IPS-18a (cell line): ENCODE data around the gene SND1.

Source experiments
- H3K27ac ChIP-seq: one replicate; pipeline ENCODE4 v1.5.1; 2013; ENCODE audit warnings: low read length
- H3K27me3 ChIP-seq: one replicate; pipeline ENCODE4 v1.6.1; 2013; ENCODE audit warnings: mild to moderate bottlenecking, low read length; ENCODE audit not compliant: control insufficient read depth, insufficient read depth
- H3K36me3 ChIP-seq: one replicate; pipeline ENCODE4 v1.6.1; 2013; ENCODE audit warnings: low read depth, low read length; ENCODE audit not compliant: control insufficient read depth
- H3K4me1 ChIP-seq: one replicate; pipeline ENCODE4 v1.6.1; 2013; ENCODE audit warnings: low read depth, low read length; ENCODE audit not compliant: control insufficient read depth
- H3K4me3 ChIP-seq: one replicate; pipeline ENCODE4 v1.5.1; 2013; ENCODE audit warnings: low read length
- H3K9ac ChIP-seq: one replicate; pipeline ENCODE4 v1.6.1; 2013; ENCODE audit warnings: mild to moderate bottlenecking, low read length, moderate library complexity
- H3K9me3 ChIP-seq: one replicate; pipeline ENCODE4 v1.6.1; 2013; ENCODE audit warnings: low read depth, low read length; ENCODE audit not compliant: control insufficient read depth

Gene SND1

GRCh38 chr7:127651556-127652332 lies at the start of gene SND1:
Gene SND1 (plus strand): TSS chr7:127652194. CDS start chr7:127652374, 180 bp downstream.
- Histone ChIP-seq H3K4me1 (peaks cover 17% of the 10 kb centered on the region), H3K9ac (peak within 1 kb of the TSS; percentile 86), H3K27ac (peak within 1 kb of the TSS; percentile 86), H3K9me3 (no peaks in the 10 kb centered on the region), H3K4me3 (peak within 1 kb of the TSS; percentile 97), H3K27me3 (no peaks in the 10 kb centered on the region), H3K36me3 (peaks cover 3% of the 10 kb centered on the region)

GRCh38 chr7:127608446-127608845 lies 43.5 kb upstream of the SND1 start:
- Histone ChIP-seq H3K27ac (no peak overlapping the region), H3K4me3 (no peak overlapping the region), H3K9ac (no peak overlapping the region), H3K36me3 (no peaks in the 10 kb centered on the region), H3K27me3 (no peaks in the 10 kb centered on the region), H3K4me1 (no peaks in the 10 kb centered on the region), H3K9me3 (peaks cover 5% of the 10 kb centered on the region)

GRCh38 chr7:127609297-127609696 lies 42.7 kb upstream of the SND1 start:
- Histone ChIP-seq H3K4me1 (no peaks in the 10 kb centered on the region), H3K9me3 (peaks cover 5% of the 10 kb centered on the region), H3K27ac (no peak overlapping the region), H3K9ac (no peak overlapping the region), H3K36me3 (no peaks in the 10 kb centered on the region), H3K4me3 (no peak overlapping the region), H3K27me3 (no peaks in the 10 kb centered on the region)

GRCh38 chr7:127612263-127612662 lies 39.7 kb upstream of the SND1 start:
- Histone ChIP-seq H3K4me1 (no peaks in the 10 kb centered on the region), H3K4me3 (no peak overlapping the region), H3K27me3 (peaks cover 15% of the 10 kb centered on the region), H3K9ac (no peak overlapping the region), H3K27ac (no peak overlapping the region), H3K9me3 (peaks cover 5% of the 10 kb centered on the region), H3K36me3 (no peaks in the 10 kb centered on the region)

GRCh38 chr7:127616724-127617123 lies 35.3 kb upstream of the SND1 start:
- Histone ChIP-seq H3K27me3 (peaks cover 60% of the 10 kb centered on the region), H3K4me1 (no peaks in the 10 kb centered on the region), H3K4me3 (no peak overlapping the region), H3K27ac (no peak overlapping the region), H3K36me3 (no peaks in the 10 kb centered on the region), H3K9ac (no peak overlapping the region), H3K9me3 (no peaks in the 10 kb centered on the region)

GRCh38 chr7:127618042-127618441 lies 34.0 kb upstream of the SND1 start, which contains the start of gene PAX4:
Gene PAX4 (minus strand): TSS chr7:127618142. CDS start chr7:127615928, 2,214 bp downstream.
- no peaks in the 10 kb centered on the region for H3K36me3 ChIP-seq
- H3K9ac ChIP-seq, result no peak within 1 kb of the TSS
- no peak within 1 kb of the TSS for H3K27ac ChIP-seq
- no peak within 1 kb of the TSS for H3K4me3 ChIP-seq
- no peaks in the 10 kb centered on the region for H3K4me1 ChIP-seq
- H3K9me3 ChIP-seq, result no peaks in the 10 kb centered on the region
- peaks cover 67% of the 10 kb centered on the region for H3K27me3 ChIP-seq

- no peaks in the 10 kb centered on the region for H3K4me1 ChIP-seq
- no peaks in the 10 kb centered on the region for H3K9me3 ChIP-seq
- H3K36me3 ChIP-seq, result no peaks in the 10 kb centered on the region
- no peak overlapping the region for H3K27ac ChIP-seq
- no peak overlapping the region for H3K9ac ChIP-seq
- no peak overlapping the region for H3K4me3 ChIP-seq
- H3K27me3 ChIP-seq, result peaks cover 67% of the 10 kb centered on the region
Observed at GRCh38 chr7:127618775-127619174, 33.2 kb upstream of the SND1 start.

GRCh38 chr7:127619681-127620405 lies 32.2 kb upstream of the SND1 start:
- Histone ChIP-seq H3K27ac (no peak overlapping the region), H3K4me3 (peak overlapping the region; percentile 72), H3K9ac (no peak overlapping the region), H3K27me3 (peaks cover 67% of the 10 kb centered on the region), H3K36me3 (no peaks in the 10 kb centered on the region), H3K4me1 (no peaks in the 10 kb centered on the region), H3K9me3 (no peaks in the 10 kb centered on the region)

GRCh38 chr7:127620406-127621233 lies 31.4 kb upstream of the SND1 start:
- Histone ChIP-seq H3K27ac (no peak overlapping the region), H3K4me3 (peak overlapping the region; percentile 72), H3K9ac (no peak overlapping the region), H3K27me3 (peaks cover 66% of the 10 kb centered on the region), H3K9me3 (no peaks in the 10 kb centered on the region), H3K4me1 (no peaks in the 10 kb centered on the region), H3K36me3 (no peaks in the 10 kb centered on the region)

- H3K27me3 ChIP-seq, result peaks cover 21% of the 10 kb centered on the region
- H3K9me3 ChIP-seq, result no peaks in the 10 kb centered on the region
- H3K9ac ChIP-seq, result no peak overlapping the region
- H3K36me3 ChIP-seq, result no peaks in the 10 kb centered on the region
- no peak overlapping the region for H3K4me3 ChIP-seq
- no peaks in the 10 kb centered on the region for H3K4me1 ChIP-seq
- no peak overlapping the region for H3K27ac ChIP-seq
Observed at GRCh38 chr7:127625331-127625730, 26.7 kb upstream of the SND1 start.

- no peak overlapping the region for H3K4me3 ChIP-seq
- H3K27me3 ChIP-seq, result no peaks in the 10 kb centered on the region
- H3K36me3 ChIP-seq, result no peaks in the 10 kb centered on the region
- no peaks in the 10 kb centered on the region for H3K9me3 ChIP-seq
- H3K27ac ChIP-seq, result no peak overlapping the region
- H3K9ac ChIP-seq, result no peak overlapping the region
- H3K4me1 ChIP-seq, result no peaks in the 10 kb centered on the region
Observed at GRCh38 chr7:127628445-127628844, 23.5 kb upstream of the SND1 start.
